Measurements from ENCODE around the gene NPIPB6.

DNA sequence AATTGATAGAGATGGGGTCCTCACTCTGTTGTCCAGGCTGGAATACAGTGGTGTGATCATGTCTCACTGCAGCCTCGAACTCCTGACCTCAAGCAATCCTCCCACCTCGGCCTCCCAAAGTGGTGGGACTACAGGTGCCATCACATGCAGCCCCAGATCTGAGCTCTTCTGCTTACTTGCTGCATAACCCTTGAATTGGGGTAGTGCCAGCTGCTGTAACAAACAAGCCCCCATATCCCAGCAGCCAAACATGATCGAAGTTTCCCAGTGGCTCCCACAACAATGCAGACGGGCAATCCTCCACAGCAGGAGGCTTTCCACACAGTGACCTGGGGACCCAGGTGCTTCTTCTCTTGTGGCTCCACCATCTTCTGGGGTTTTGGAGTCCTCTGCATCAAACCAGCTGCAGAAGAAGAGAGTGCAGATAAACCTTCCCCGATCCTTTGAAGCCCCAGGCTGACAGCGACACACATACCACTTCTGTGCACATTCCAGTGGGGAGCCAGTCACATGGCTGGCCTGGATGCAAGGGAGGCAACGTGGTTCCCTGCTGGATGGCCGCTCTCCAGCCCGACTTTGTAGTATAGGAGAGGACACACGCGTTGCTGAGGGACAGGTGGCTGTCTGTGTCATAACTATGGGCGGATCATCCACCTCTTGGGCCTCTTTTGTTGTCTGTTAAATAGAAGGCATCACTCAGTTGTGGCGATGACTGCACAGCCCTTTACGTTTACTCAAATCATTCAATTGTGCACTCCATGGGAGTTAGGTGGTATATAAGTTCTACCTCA, 54.3 kb downstream of the NPIPB6 start:
- TF ChIP-seq TAF1 (IDR thresholded peaks at IDR 0.05; ENCODE audit: borderline replicate concordance, low read depth, low read length) (no peak), POLR2AphosphoS5 (IDR thresholded peaks at IDR 0.05; ENCODE audit: low read depth, low read length) (no peak)

Data from GM12892 (cell line).